HepG2 (cell line): ENCODE measurements around the gene AMBRA1. TPM values are rescaled to one million over a fixed set of nuclear protein-coding genes. Genes with fewer than 3 reads are reported as not detected.

Experiments
- ARNT2 ChIP-seq: sonication (generic); formaldehyde crosslinking; IDR thresholded peaks from 2 replicates; pipeline ENCODE4 v1.8.0; 2022; ENCODE audit warnings: mild to moderate bottlenecking, low read depth, missing genetic modification reagents, moderate library complexity
- CC2D1A ChIP-seq: sonication (generic); formaldehyde crosslinking; IDR thresholded peaks from 2 replicates; pipeline ENCODE4 v1.8.1; 2023; ENCODE audit warnings: mild to moderate bottlenecking, missing genetic modification reagents
- CENPBD1 ChIP-seq: sonication (generic); formaldehyde crosslinking; IDR thresholded peaks from 2 replicates; pipeline ENCODE4 v1.8.0; 2022; ENCODE audit warnings: missing genetic modification reagents, low read depth, mild to moderate bottlenecking, borderline replicate concordance
- ESRRA ChIP-seq: sonication (generic); formaldehyde crosslinking; IDR thresholded peaks from 2 replicates; pipeline ENCODE4 v1.5.1; 2020; ENCODE audit warnings: mild to moderate bottlenecking, low read depth, missing genetic modification reagents
- GPBP1L1 ChIP-seq: sonication (generic); formaldehyde crosslinking; IDR thresholded peaks from 2 replicates; pipeline ENCODE4 v1.5.0; 2020; ENCODE audit warnings: mild to moderate bottlenecking, missing genetic modification reagents
- HNF1A ChIP-seq, 2 experiments: sonication (generic) in 1 of 2; formaldehyde crosslinking in 1 of 2; IDR thresholded peaks; 2 replicates each; pipeline versions ENCODE4 v1.4.0 to v1.6.1; 2016 to 2020; ENCODE audit warnings: borderline replicate concordance in 1 of 2, low read depth in 1 of 2, mild to moderate bottlenecking in 1 of 2, missing genetic modification reagents in 1 of 2
- KLF13 ChIP-seq: sonication (generic); formaldehyde crosslinking; IDR thresholded peaks from 2 replicates; pipeline ENCODE4 v1.4.0; 2020; ENCODE audit warnings: mild to moderate bottlenecking, missing genetic modification reagents
- KLF9 ChIP-seq: IDR thresholded peaks from 2 replicates; pipeline ENCODE4 v1.6.1; 2016; ENCODE audit warnings: low read depth
- MED8 ChIP-seq: sonication (generic); formaldehyde crosslinking; IDR thresholded peaks from 2 replicates; pipeline ENCODE4 v1.8.1; 2023; ENCODE audit warnings: mild to moderate bottlenecking, missing genetic modification reagents; ENCODE audit not compliant: insufficient replicate concordance
- NFKB2 ChIP-seq: sonication (generic); formaldehyde crosslinking; IDR thresholded peaks from 2 replicates; pipeline ENCODE4 v1.4.0; 2020; ENCODE audit warnings: missing genetic modification reagents, borderline replicate concordance
- NFYB ChIP-seq: sonication (generic); formaldehyde crosslinking; IDR thresholded peaks from 2 replicates; pipeline ENCODE4 v1.4.0; 2020; ENCODE audit warnings: missing genetic modification reagents
- ONECUT2 ChIP-seq: sonication (generic); formaldehyde crosslinking; IDR thresholded peaks from 2 replicates; pipeline ENCODE4 v1.4.0; 2020; ENCODE audit warnings: missing genetic modification reagents
- POGZ ChIP-seq: sonication (generic); formaldehyde crosslinking; IDR thresholded peaks from 2 replicates; pipeline ENCODE4 v1.4.0; 2020; ENCODE audit warnings: mild to moderate bottlenecking, missing genetic modification reagents
- REXO4 ChIP-seq: sonication (generic); formaldehyde crosslinking; IDR thresholded peaks from 2 replicates; pipeline ENCODE4 v1.8.0; 2022; ENCODE audit warnings: missing genetic modification reagents, mild to moderate bottlenecking, borderline replicate concordance
- SALL1 ChIP-seq: sonication (generic); formaldehyde crosslinking; IDR thresholded peaks from 2 replicates; pipeline ENCODE4 v1.8.0; 2022; ENCODE audit warnings: mild to moderate bottlenecking, missing genetic modification reagents
- SIX1 ChIP-seq: sonication (generic); formaldehyde crosslinking; IDR thresholded peaks from 2 replicates; pipeline ENCODE4 v1.4.0; 2020; ENCODE audit warnings: missing genetic modification reagents, borderline replicate concordance
- ZBTB25 ChIP-seq: IDR thresholded peaks from 2 replicates; pipeline ENCODE4 v1.6.1; 2018; ENCODE audit warnings: missing genetic modification reagents
- ZBTB43 ChIP-seq: sonication (generic); formaldehyde crosslinking; conservative IDR thresholded peaks from 2 replicates; pipeline ENCODE4 v1.4.0; 2020; ENCODE audit warnings: missing genetic modification reagents
- ZKSCAN1 ChIP-seq: fragments of 150-350 bp; IDR thresholded peaks from 2 replicates; pipeline ENCODE4 v1.6.1; 2014; ENCODE audit warnings: low read length
- ZNF382 ChIP-seq: sonication (generic); formaldehyde crosslinking; IDR thresholded peaks from 2 replicates; pipeline ENCODE4 v1.5.0; 2020; ENCODE audit warnings: missing genetic modification reagents, mild to moderate bottlenecking, borderline replicate concordance
- ZNF552 ChIP-seq: sonication (generic); formaldehyde crosslinking; IDR thresholded peaks from 2 replicates; pipeline ENCODE4 v1.9.0; 2022; ENCODE audit warnings: missing genetic modification reagents, mild to moderate bottlenecking, borderline replicate concordance
- ZNF557 ChIP-seq: sonication (generic); formaldehyde crosslinking; IDR thresholded peaks from 2 replicates; pipeline ENCODE4 v1.4.0; 2020; ENCODE audit warnings: missing genetic modification reagents
- ZNF788 ChIP-seq: sonication (generic); formaldehyde crosslinking; IDR thresholded peaks from 2 replicates; pipeline ENCODE4 v1.5.0; 2020; ENCODE audit warnings: mild to moderate bottlenecking, missing genetic modification reagents, borderline replicate concordance
- polyA plus RNA-seq, 8 experiments: library from polyadenylated mRNA; depleted of rRNA in 3 of 8; stranded (reverse) in 7 of 8; unstranded in 1 of 8; fragments of >200 nt; fragmentation: Illumina TruSeq in 4 of 8; extraction: Trizol in 4 of 8; gene quantifications; 2 replicates each; pipeline versions ENCODE4 v1.2.1 to v1.2.3, GENCODE V29; 2011 to 2016; ENCODE audit warnings: low read depth in 4 of 8, missing spikeins in 1 of 8, mixed read lengths in 1 of 8; ENCODE audit not compliant: insufficient read depth in 1 of 8
- total RNA-seq, 5 experiments: library from RNA; depleted of rRNA; stranded (reverse); fragments of >200 nt; fragmentation: Illumina TruSeq; extraction: Trizol; gene quantifications; 2 replicates each; pipeline ENCODE4 v1.2.3, GENCODE V29; 2016; ENCODE audit warnings: low read depth in 1 of 5

The AMBRA1 gene
- total and polyA plus RNA-seq, 2 of the 13 experiments (the other 11 are each of a cell fraction or from before 2014, with no cell fraction given): 15.7 to 26.0 TPM

- TF ChIP-seq ZBTB43 (CRISPR knock-in tag): no peak
- TF ChIP-seq REXO4 (CRISPR knock-in tag): no peak
- no peak for TF ChIP-seq NFKB2 (CRISPR knock-in tag)
- TF ChIP-seq ARNT2 (CRISPR knock-in tag): no peak
- no peak for TF ChIP-seq ZNF788
- no peak for TF ChIP-seq ONECUT2
- TF ChIP-seq SALL1: peak; percentile 75
- TF ChIP-seq GPBP1L1 (CRISPR knock-in tag): no peak
- TF ChIP-seq ZKSCAN1: no peak
- TF ChIP-seq MED8 (CRISPR knock-in tag): no peak
- no peak for TF ChIP-seq ZNF552 (CRISPR knock-in tag)
- TF ChIP-seq KLF13 (CRISPR knock-in tag): no peak
- no peak for TF ChIP-seq ZNF382 (CRISPR knock-in tag)
- TF ChIP-seq HNF1A (IDR thresholded peaks at IDR 0.05; ENCODE audit: low read depth): no peak
- no peak for TF ChIP-seq HNF1A (CRISPR knock-in tag; IDR thresholded peaks at IDR 0.05; ENCODE audit: borderline replicate concordance)
- TF ChIP-seq ESRRA (CRISPR knock-in tag): no peak
- no peak for TF ChIP-seq CENPBD1 (CRISPR knock-in tag)
- TF ChIP-seq NFYB (CRISPR knock-in tag): no peak
- no peak for TF ChIP-seq CC2D1A (CRISPR knock-in tag)
- no peak for TF ChIP-seq KLF9 (CRISPR knock-in tag)
- TF ChIP-seq ZBTB25 (CRISPR knock-in tag): no peak; the same call in 1 of the 2 replicates
- no peak for TF ChIP-seq SIX1
- peak; percentile 69; the same call in 1 of the 2 replicates for TF ChIP-seq POGZ (CRISPR knock-in tag)
- TF ChIP-seq ZNF557 (CRISPR knock-in tag): no peak
These were observed 36.1 kb downstream of the AMBRA1 start (continued) for GRCh38 chr11:46557684-46558151.
